PC-3 (cell line): ENCODE measurements around the gene PRDM15.

ENCODE experiments used
- CTCF ChIP-seq: fragments of 300-600 bp; sonication (generic); conservative IDR thresholded peaks from 2 replicates; pipeline ENCODE4 v1.5.1; 2017; ENCODE audit warnings: antibody characterized with exemption, low read depth, mild to moderate bottlenecking, low read length
- EZH2 ChIP-seq: fragments of 300-600 bp; sonication (generic); IDR thresholded peaks from one replicate; pipeline ENCODE4 v1.6.1; 2017; ENCODE audit warnings: antibody characterized with exemption, mild to moderate bottlenecking, low read length; ENCODE audit not compliant: unreplicated experiment
- EZH2phosphoT487 ChIP-seq: fragments of 300-600 bp; sonication (generic); IDR thresholded peaks from 2 replicates; pipeline ENCODE4 v1.6.1; 2018; ENCODE audit warnings: mild to moderate bottlenecking, antibody characterized with exemption, low read length, borderline replicate concordance

GRCh38 chr21:41914965-41915364 lies 35.8 kb upstream of the PRDM15 start:
- no peak for TF ChIP-seq CTCF
- TF ChIP-seq EZH2phosphoT487, result no peak
- no peak for TF ChIP-seq EZH2
